T-helper 1 cell treated with Interleukin-12 subunit alpha and Interleukin-12 subunit beta and Interleukin-4 antibody, amounts not matched to agents 30 μg/mL and 1 μg/mL, for 36 hours (primary cell): ENCODE data around the gene PTPRK.
"Not testable (repeated sequence)": the region's sequence is repeated elsewhere in the genome, so short reads cannot be mapped to it uniquely, and the experiment has no call there.

Experiments
- H3K27ac Mint-ChIP-seq: one replicate; pipeline ENCODE4 v1.8.0; 2021; ENCODE audit warnings: mild to moderate bottlenecking, mixed read lengths
- H3K27me3 Mint-ChIP-seq: one replicate; pipeline ENCODE4 v1.8.0; 2021; ENCODE audit warnings: low read depth, mixed read lengths
- H3K36me3 Mint-ChIP-seq: one replicate; pipeline ENCODE4 v1.8.0; 2021; ENCODE audit warnings: low read depth, mixed read lengths
- H3K4me1 Mint-ChIP-seq: one replicate; pipeline ENCODE4 v1.8.0; 2021; ENCODE audit warnings: low read depth, mixed read lengths
- H3K4me3 Mint-ChIP-seq: one replicate; pipeline ENCODE4 v1.8.0; 2021; ENCODE audit warnings: mild to moderate bottlenecking, moderate library complexity, mixed read lengths
- H3K9me3 Mint-ChIP-seq: one replicate; pipeline ENCODE4 v1.8.0; 2021; ENCODE audit warnings: mixed read lengths

The PTPRK gene

GRCh38 chr6:127934956-127935355, 585.4 kb downstream of the PTPRK start:
- Mint-ChIP-seq H3K4me3 (peak overlapping the region; percentile 79), H3K27me3 (no peaks in the 10 kb centered on the region), H3K27ac (peak overlapping the region; percentile 95), H3K4me1 (peaks cover 56% of the 10 kb centered on the region), H3K9me3 (peaks cover 26% of the 10 kb centered on the region), H3K36me3 (peaks cover 23% of the 10 kb centered on the region)

- Mint-ChIP-seq H3K27ac (peak overlapping the region; percentile 95), H3K9me3 (peaks cover 31% of the 10 kb centered on the region), H3K36me3 (peaks cover 26% of the 10 kb centered on the region), H3K4me1 (peaks cover 49% of the 10 kb centered on the region), H3K27me3 (no peaks in the 10 kb centered on the region), H3K4me3 (peak overlapping the region; percentile 79)
Observed at GRCh38 chr6:127933852-127934840, 586.3 kb downstream of the PTPRK start.

- Mint-ChIP-seq H3K27me3 (no peaks in the 10 kb centered on the region), H3K9me3 (peaks cover 41% of the 10 kb centered on the region), H3K4me3 (peak overlapping the region; percentile 7), H3K4me1 (peaks cover 39% of the 10 kb centered on the region), H3K36me3 (peaks cover 34% of the 10 kb centered on the region), H3K27ac (peak overlapping the region; percentile 69)
Observed at GRCh38 chr6:127933137-127933536, 587.3 kb downstream of the PTPRK start.

GRCh38 chr6:127932708-127933107, 587.7 kb downstream of the PTPRK start:
- peaks cover 37% of the 10 kb centered on the region for H3K4me1 Mint-ChIP-seq
- H3K4me3 Mint-ChIP-seq = peak overlapping the region; percentile 7
- H3K9me3 Mint-ChIP-seq = peaks cover 44% of the 10 kb centered on the region
- H3K36me3 Mint-ChIP-seq = peaks cover 36% of the 10 kb centered on the region
- H3K27me3 Mint-ChIP-seq = no peaks in the 10 kb centered on the region
- H3K27ac Mint-ChIP-seq = peak overlapping the region; percentile 69

GRCh38 chr6:127926441-127926840, 594.0 kb downstream of the PTPRK start:
- not testable (repeated sequence) for H3K4me3 Mint-ChIP-seq, H3K27me3 Mint-ChIP-seq, H3K27ac Mint-ChIP-seq
- Mint-ChIP-seq H3K36me3 (peaks cover 43% of the 10 kb centered on the region), H3K4me1 (peaks cover 33% of the 10 kb centered on the region), H3K9me3 (peaks cover 62% of the 10 kb centered on the region)

GRCh38 chr6:127924440-127924839, 596.0 kb downstream of the PTPRK start:
- Mint-ChIP-seq H3K4me3 (no peak overlapping the region), H3K9me3 (peaks cover 52% of the 10 kb centered on the region), H3K27me3 (no peaks in the 10 kb centered on the region), H3K36me3 (peaks cover 40% of the 10 kb centered on the region), H3K27ac (no peak overlapping the region), H3K4me1 (peaks cover 40% of the 10 kb centered on the region)

- H3K27me3 Mint-ChIP-seq = no peaks in the 10 kb centered on the region
- H3K36me3 Mint-ChIP-seq = peaks cover 37% of the 10 kb centered on the region
- peaks cover 43% of the 10 kb centered on the region for H3K4me1 Mint-ChIP-seq
- H3K4me3 Mint-ChIP-seq = no peak overlapping the region
- no peak overlapping the region for H3K27ac Mint-ChIP-seq
- H3K9me3 Mint-ChIP-seq = peaks cover 47% of the 10 kb centered on the region
Observed at GRCh38 chr6:127924031-127924430, 596.4 kb downstream of the PTPRK start.

- peaks cover 52% of the 10 kb centered on the region for H3K4me1 Mint-ChIP-seq
Observed at GRCh38 chr6:127923135-127923534, 597.3 kb downstream of the PTPRK start.

GRCh38 chr6:127921982-127922381, 598.4 kb downstream of the PTPRK start:
- H3K27me3 Mint-ChIP-seq = no peaks in the 10 kb centered on the region
- H3K4me3 Mint-ChIP-seq = peak overlapping the region; percentile 11
- peaks cover 22% of the 10 kb centered on the region for H3K36me3 Mint-ChIP-seq
- H3K4me1 Mint-ChIP-seq = peaks cover 62% of the 10 kb centered on the region
- H3K27ac Mint-ChIP-seq = no peak overlapping the region
- peaks cover 28% of the 10 kb centered on the region for H3K9me3 Mint-ChIP-seq

More at GRCh38 chr6:127923135-127923534, 597.3 kb downstream of the PTPRK start:
- Mint-ChIP-seq H3K4me3 (no peak overlapping the region), H3K27me3 (no peaks in the 10 kb centered on the region), H3K9me3 (peaks cover 38% of the 10 kb centered on the region), H3K27ac (peak overlapping the region; percentile 32), H3K36me3 (peaks cover 30% of the 10 kb centered on the region)

- Mint-ChIP-seq H3K36me3 (peaks cover 19% of the 10 kb centered on the region), H3K4me3 (no peak overlapping the region), H3K4me1 (peaks cover 65% of the 10 kb centered on the region), H3K27ac (no peak overlapping the region), H3K27me3 (no peaks in the 10 kb centered on the region), H3K9me3 (peaks cover 25% of the 10 kb centered on the region)
Observed at GRCh38 chr6:127920804-127921203, 599.6 kb downstream of the PTPRK start.
